Keratinocyte (primary cell): ENCODE measurements around the gene ARHGEF33.

Experiments used
- CTCF ChIP-seq, 3 experiments: IDR thresholded peaks in 1 of 3; conservative IDR thresholded peaks in 1 of 3; optimal IDR thresholded peaks in 1 of 3; 2 replicates in 2 of 3; 3 replicates in 1 of 3; pipeline versions ENCODE3 to v1.5.1; 2011; ENCODE audit warnings: low read length in 3 of 3, mild to moderate bottlenecking in 3 of 3, moderate library complexity in 2 of 3, control low read depth in 1 of 3, inconsistent platforms in 1 of 3; ENCODE audit not compliant: insufficient read depth in 2 of 3; ENCODE audit errors: extremely low read depth in 1 of 3
- EZH2 ChIP-seq: IDR thresholded peaks from one replicate; pipeline ENCODE4 v1.6.1; 2012; ENCODE audit warnings: inconsistent platforms, mild to moderate bottlenecking, low read length, moderate library complexity

- TF ChIP-seq CTCF (optimal IDR thresholded peaks at IDR 0.05 in 1 of 3, IDR thresholded peaks at IDR 0.05 in 1 of 3, conservative IDR thresholded peaks at IDR 0.05 in 1 of 3; ENCODE audit: extremely low read depth in 1 of 3, insufficient read depth in 2 of 3, low read length in 3 of 3) = no peak
- TF ChIP-seq EZH2 = no peak
Observed at GRCh38 chr2:38988716-38989115, 99.0 kb downstream of the ARHGEF33 start.
